HG03460 (cell line): Measurements from ENCODE around the gene GLUD1.
A peak's percentile ranks its signal among the peaks of the same experiment; 100 is the strongest.
"Not testable (repeated sequence)": the region's sequence is repeated elsewhere in the genome, so short reads cannot be mapped to it uniquely, and the experiment has no call there.

ENCODE experiments used
- ATAC-seq: cut with Tn5 transposase; IDR thresholded peaks from one replicate; pipeline ENCODE4 v1.9.1; 2021; ENCODE audit not compliant: unreplicated experiment

Gene GLUD1

GRCh38 chr10:87090779-87091178, 3.9 kb downstream of the GLUD1 start:
- no peak for ATAC-seq

DNA sequence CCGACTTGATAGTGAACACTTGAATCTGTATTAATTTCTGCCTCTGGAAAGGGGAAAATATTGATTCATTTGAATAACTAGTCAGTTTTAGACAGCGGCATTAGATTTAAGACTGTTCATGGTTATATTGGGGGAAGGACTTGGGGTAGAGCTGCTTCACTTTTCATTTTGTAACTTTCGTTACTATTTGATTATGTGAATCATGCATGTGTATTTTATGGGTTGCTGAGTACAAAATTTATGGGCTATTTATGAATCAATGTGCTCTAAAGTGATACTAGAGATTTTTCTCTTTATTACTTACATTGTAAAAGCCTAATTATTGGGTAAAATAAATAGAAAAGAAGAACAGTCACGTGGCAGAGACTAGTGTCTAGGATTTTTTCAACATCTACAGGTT, 4.9 kb downstream of the GLUD1 start:
- ATAC-seq: no peak

DNA sequence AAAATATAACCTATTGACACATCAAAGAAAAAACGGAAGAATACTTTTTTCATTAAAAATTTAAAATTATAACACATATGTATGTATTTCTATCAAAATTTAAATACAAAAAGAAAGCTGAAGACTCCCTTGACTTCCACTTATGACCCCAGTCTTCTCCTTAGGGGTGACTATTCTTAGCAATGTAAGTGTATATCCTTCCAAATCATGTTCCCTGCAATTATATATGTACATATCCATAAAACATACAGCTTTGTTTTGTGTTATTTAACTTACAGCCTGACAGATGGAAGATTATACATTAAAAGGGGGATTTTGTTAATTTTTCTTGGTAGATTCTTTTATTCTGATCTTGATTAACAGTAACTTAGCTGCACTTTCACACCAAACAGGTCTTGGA, 9.1 kb downstream of the GLUD1 start:
- ATAC-seq: no peak

DNA sequence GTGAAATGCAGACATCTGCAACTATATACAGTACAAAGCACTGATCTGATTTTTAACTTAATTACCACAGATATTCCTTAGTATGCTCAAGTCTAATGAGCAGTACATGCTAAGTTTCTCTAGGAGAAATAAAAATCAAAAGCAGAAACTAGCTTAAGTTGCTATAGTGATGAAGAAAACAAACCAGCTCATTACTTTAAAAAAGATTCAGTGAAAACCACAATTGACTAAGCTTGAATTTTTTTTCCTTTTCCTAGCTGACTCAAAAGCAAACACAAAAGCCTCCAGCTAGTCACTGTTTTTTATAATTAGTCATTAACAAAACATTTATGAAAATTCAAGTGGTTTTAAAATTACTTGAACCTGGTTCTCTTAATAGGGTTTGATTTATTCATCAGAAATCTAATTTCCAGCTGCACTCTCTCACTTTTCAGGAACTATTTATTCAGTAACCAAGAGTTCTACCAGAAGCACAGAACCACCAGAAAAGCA, 10.3 kb downstream of the GLUD1 start:
- ATAC-seq: peak; percentile 48

DNA sequence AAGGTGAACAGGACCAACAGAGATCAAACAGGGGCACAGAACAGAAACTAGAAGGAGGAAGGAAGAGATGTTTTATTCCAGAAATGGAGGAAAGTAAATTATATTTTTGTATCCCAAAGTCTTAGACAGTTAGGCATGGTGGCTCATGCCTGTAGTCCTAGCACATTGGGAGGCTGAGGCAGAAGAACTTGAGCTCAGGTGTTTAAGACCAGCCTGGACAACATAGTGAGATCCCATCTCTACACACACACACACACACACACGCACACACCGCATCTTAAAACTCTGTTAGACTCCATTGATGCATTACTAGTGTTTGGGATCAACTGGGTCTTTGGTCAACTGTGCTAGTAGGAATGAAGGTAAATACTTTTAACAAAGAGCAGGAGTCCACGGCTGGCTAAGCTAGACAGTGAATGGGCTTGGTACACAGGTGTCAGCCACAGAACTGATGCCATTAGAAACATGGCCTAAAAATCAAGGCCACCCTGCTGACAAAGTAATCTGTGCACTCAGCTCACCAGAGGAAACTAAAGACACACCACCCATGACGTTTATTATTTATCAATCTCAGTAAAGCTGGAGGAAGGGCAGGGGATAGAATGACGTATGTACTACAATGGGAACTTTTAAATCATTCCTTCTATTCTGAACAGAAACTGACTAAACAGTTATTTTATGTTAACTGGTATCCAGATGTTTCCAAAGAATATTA, 10.9 kb downstream of the GLUD1 start:
- peak; percentile 55 for ATAC-seq

DNA sequence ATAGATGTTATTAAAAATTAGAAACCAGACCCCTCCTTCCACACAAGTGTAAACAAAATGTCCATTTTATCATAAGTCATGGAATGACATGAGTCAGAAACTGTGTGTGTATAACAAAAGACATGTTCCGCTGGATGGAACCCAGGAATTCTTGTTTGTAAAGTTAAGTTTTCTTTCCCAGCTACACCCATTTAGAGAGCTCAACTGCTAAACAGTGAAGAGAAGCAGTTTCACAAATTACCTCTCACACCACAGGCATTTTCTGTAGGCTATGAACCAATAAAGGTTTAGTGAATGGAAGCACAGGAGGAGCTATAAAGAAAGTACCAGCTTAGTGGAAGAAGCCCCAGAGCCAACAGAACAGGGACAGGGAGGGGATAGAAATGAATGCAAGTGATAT, 12.4 kb downstream of the GLUD1 start:
- not testable (repeated sequence) for ATAC-seq

- not testable (repeated sequence) for ATAC-seq
These were observed 13.1 kb downstream of the GLUD1 start for GRCh38 chr10:87081574-87081973.

GRCh38 chr10:87080621-87081020, 14.0 kb downstream of the GLUD1 start:
- ATAC-seq: not testable (repeated sequence)

GRCh38 chr10:87079106-87079836, 15.4 kb downstream of the GLUD1 start:
- no peak for ATAC-seq

DNA sequence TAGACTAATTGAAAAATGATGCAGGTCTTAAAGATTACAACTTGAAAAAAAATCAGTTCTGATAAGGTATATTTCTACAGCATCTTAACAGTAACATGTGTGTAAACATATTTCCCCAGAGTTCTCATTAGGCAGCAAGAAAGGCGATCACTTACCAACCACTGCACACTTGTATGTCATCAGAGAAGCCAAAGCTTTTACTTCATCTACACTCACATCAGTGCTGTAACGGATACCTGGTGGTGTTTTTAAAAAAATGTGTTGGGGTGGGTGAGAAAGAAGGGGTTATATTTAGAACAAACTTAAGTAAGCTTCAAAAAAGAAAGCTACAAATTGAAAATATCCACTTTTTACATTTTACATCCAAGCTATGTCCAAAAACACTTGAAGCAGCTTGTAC, 18.2 kb downstream of the GLUD1 start:
- not testable (repeated sequence) for ATAC-seq

DNA sequence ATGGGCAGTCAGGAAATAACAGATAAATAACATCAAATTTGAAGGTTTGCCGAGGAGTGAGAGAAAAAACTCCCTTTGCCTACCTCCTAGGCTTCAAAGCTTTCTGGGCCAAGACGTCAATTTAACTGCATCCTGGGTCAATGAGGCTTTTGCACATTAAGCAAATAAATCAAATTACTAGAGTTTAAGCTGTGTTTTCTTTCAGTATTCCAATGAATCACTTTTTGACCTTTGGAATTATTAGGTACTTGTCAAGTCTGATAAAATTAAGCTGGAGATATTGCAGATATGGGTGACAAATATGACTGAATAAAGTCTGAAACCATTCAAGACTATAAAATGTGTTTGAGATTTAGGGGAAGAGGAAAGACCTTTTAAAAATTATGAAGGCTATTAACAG, 22.2 kb downstream of the GLUD1 start:
- ATAC-seq: no peak

DNA sequence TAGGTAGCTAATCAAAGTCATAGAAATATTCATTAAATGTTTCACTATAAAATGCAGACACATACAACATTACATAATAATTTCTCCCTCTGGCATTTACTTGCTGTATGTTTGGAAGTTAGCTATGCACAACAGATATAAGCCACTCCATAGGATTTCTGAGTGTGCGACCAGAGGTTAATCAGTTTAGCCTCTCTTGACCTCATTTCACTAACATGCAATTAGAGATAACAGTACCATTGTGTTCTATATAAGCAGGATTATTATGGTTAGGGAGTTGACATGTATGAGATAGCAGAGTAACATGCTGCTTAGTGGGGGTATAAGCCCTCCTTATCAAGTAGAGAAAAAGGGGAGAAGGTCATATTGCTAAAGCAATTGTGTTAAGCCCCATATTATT, 26.4 kb downstream of the GLUD1 start:
- ATAC-seq: no peak

- no peak for ATAC-seq
These were observed 27.8 kb downstream of the GLUD1 start for GRCh38 chr10:87066865-87067264.

GRCh38 chr10:87066178-87066577, 28.5 kb downstream of the GLUD1 start:
- ATAC-seq: no peak

DNA sequence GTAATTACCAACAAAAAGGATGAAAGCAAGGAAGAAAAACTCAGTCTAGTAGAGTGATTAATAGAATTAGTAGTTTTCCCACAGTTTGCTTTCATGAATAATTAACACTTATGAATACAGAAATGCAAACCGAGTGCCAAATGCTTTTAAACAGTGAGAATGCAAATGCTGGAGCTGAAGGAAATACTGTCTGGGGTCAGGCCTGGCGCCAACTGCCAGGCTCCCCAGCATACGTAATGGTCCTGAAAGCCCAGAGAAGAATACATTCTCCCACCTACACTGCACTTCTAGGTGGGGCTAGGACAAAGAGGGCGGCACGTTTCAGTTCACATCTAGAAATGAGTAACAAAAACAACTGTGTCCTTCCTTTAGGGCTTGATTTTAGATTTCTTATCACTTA, 30.0 kb downstream of the GLUD1 start:
- ATAC-seq: no peak

- no peak for ATAC-seq
These were observed 34.2 kb downstream of the GLUD1 start for GRCh38 chr10:87060280-87060928.

GRCh38 chr10:87059401-87059800, 35.2 kb downstream of the GLUD1 start:
- no peak for ATAC-seq

- ATAC-seq: no peak
These were observed 36.5 kb downstream of the GLUD1 start for GRCh38 chr10:87058171-87058570.

DNA sequence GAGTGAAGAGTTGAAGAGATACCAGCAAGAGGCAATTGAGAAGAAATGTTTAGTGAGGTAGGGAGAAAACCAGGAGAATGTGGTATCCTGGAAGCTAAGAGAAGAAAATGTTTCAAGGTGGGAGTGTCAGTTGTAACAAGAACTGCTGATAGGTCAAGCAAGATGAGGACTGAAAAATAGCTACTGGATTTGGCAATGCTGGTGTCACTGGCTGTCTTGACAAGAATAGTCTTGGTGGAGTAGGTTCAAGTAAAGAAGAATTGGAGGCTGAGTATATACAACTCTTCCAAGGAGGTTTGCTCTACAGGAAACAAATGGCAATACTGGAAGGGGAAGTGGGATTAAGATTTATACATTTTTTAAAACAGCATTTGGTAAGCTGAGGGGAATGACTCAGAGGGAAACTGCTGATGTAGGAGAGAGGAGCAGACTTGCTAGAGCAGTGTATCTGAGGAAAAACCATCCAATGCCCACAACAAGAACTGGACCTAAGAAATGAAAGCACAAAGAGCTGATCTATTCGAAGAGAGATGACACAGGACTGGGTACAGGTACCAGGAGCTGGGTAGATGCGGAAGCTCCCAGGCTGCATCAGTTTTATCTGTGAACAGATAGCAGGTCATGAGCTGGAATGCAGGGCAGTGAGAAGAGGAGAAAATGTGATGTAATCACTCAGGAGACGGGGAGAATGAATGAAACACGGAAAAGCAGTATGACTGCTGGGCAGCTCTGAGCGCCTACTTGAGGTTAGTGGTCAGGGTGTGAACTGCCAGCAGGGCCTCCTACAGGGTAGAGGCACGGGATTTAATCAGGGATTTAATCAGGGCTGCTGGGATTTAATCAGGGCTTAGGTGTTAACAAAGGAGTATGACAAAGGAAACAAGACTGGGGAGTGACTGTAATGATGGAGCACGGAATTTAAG, 40.0 kb downstream of the GLUD1 start:
- no peak for ATAC-seq

DNA sequence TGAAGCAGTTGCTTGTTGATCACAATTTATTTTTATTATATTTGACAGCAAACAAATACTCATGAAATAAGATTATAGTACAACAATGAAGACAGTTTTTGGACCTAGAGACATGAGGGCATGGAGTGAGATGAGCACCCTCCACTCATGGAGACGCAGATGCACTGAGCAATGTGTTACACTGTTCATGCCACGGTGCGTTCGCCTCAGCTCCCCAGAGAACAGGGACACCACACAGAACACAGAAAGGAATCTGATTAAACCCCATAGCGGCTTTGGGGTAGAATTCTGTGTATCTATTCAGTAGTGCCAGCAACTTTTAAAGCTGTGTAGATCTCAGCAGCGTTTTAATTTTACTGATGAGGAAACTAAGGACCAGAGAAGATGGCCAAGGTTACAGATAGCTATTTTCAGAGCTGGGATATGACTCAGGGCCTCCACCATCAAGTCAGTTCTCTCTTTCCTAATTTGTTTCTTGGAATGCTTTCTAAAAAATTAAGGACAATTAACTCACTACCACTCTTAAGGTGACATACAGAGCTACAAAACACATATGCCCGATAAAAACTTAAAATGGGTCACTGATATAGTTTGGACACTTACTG, 41.0 kb downstream of the GLUD1 start:
- no peak for ATAC-seq
